Epidermal melanocyte (primary cell): ENCODE measurements around the gene UBE2B.

Source experiments
- DNase-seq: peaks from one replicate; pipeline ENCODE4 v3.0.0; 2011; ENCODE audit warnings: low spot score; ENCODE audit not compliant: insufficient read length

UBE2B gene

GRCh38 chr5:134437340-134437846 is 66.0 kb downstream of the UBE2B start:
- DNase-seq, result no peak

- DNase-seq, result no peak
These were observed 66.6 kb downstream of the UBE2B start for GRCh38 chr5:134437847-134438581.

GRCh38 chr5:134438721-134439123 is 67.4 kb downstream of the UBE2B start:
- no peak for DNase-seq

- peak; percentile 60 for DNase-seq
These were observed 67.9 kb downstream of the UBE2B start for GRCh38 chr5:134439210-134439654.

GRCh38 chr5:134440201-134440755 is 68.9 kb downstream of the UBE2B start:
- DNase-seq, result no peak
